HepG2 (cell line): Measurements from ENCODE around the gene SESN1. TPM values are rescaled to one million over a fixed set of nuclear protein-coding genes. Genes with fewer than 3 reads are reported as not detected.

ENCODE experiments used
- ATAC-seq: fragments of 200-7000 bp; cut with Tn5 transposase; 3 replicates; pipeline ENCODE4 v1.9.1; 2020; ENCODE audit warnings: mild to moderate bottlenecking, moderate library complexity
- BruUV-seq: library from RNA; stranded (reverse); fragments of 400-500 nt; replicated peaks from 2 replicates; lab custom pipeline; 2021; lab: Mats Ljungman, UMichigan
- CTCF ChIA-PET: fragments of 300-600 bp; formaldehyde crosslinking; extraction: SDS; loops from one replicate; lab custom pipeline; 2021; ENCODE audit warnings: low total read pairs, inconsistent platforms, low intra/inter-chr PET ratio; lab: Yijun Ruan, JAX
- POLR2A ChIA-PET: fragments of 350-600 bp; sonication (Branson Sonifier 250); formaldehyde crosslinking; loops from one replicate; lab custom pipeline; 2020; ENCODE audit warnings: antibody characterized with exemption, inconsistent platforms; lab: Yijun Ruan, JAX
- DNase-seq: peaks from one replicate; pipeline ENCODE4 v3.0.0-alpha.2; 2015; ENCODE audit warnings: low spot score
- FAIRE-seq: peaks from 3 replicates; lab custom pipeline; 2011; peaks lifted over from hg19 to GRCh38; lab: Jason Lieb, UNC
- H2AFZ ChIP-seq: one replicate; pipeline ENCODE4 v1.6.1; 2011; ENCODE audit warnings: low read length, inconsistent platforms
- H3K27ac ChIP-seq: fragments of 300-600 bp; 3 replicates; pipeline ENCODE4 v1.8.0; 2011; ENCODE audit warnings: mixed run types, mild to moderate bottlenecking, mixed read lengths, low read length, inconsistent platforms; ENCODE audit not compliant: insufficient read depth; ENCODE audit errors: extremely low read length
- H3K27me3 ChIP-seq, 2 experiments: fragments of 200-600 bp in 1 of 2; 2 replicates in 1 of 2; 3 replicates in 1 of 2; pipeline versions ENCODE4 v1.6.0 to v1.8.0; 2011; ENCODE audit warnings: low read length in 2 of 2, mild to moderate bottlenecking in 2 of 2, moderate library complexity in 2 of 2, inconsistent platforms in 1 of 2; ENCODE audit not compliant: insufficient read depth in 2 of 2, control insufficient read depth in 1 of 2
- H3K36me3 ChIP-seq, 2 experiments: fragments of 200-600 bp in 1 of 2; replicated peaks in 1 of 2; 2 replicates in 1 of 2; 3 replicates in 1 of 2; pipeline versions ENCODE4 v1.5.1 to v1.8.0; 2011; ENCODE audit warnings: low read length in 2 of 2, inconsistent platforms in 1 of 2; ENCODE audit not compliant: insufficient read depth in 2 of 2, control insufficient read depth in 1 of 2
- H3K4me1 ChIP-seq: 2 replicates; pipeline ENCODE4 v1.5.1; 2012; ENCODE audit warnings: low read length, inconsistent platforms; ENCODE audit not compliant: insufficient read depth
- H3K4me2 ChIP-seq: 2 replicates; pipeline ENCODE4 v1.6.0; 2011; ENCODE audit warnings: low read depth, low read length, inconsistent platforms
- H3K4me3 ChIP-seq, 3 experiments: fragments of 200-600 bp in 1 of 3; sonication (generic), shearing (Covaris generic) in 1 of 3; replicated peaks in 1 of 3; 2 replicates each; pipeline ENCODE4 v1.5.1; 2011 to 2016; ENCODE audit warnings: low read length in 3 of 3, inconsistent platforms in 2 of 3, low read depth in 2 of 3, mild to moderate bottlenecking in 2 of 3, control low read depth in 1 of 3, mixed read lengths in 1 of 3; ENCODE audit not compliant: insufficient read depth in 1 of 3
- H3K79me2 ChIP-seq: one replicate; pipeline ENCODE4 v1.6.1; 2011; ENCODE audit warnings: low read length, inconsistent platforms; ENCODE audit not compliant: insufficient read depth
- H3K9ac ChIP-seq: 2 replicates; pipeline ENCODE4 v1.6.0; 2011; ENCODE audit warnings: mild to moderate bottlenecking, low read depth, low read length, inconsistent platforms; ENCODE audit not compliant: insufficient read depth
- H3K9me3 ChIP-seq: 2 replicates; pipeline ENCODE4 v1.5.1; 2012; ENCODE audit warnings: mild to moderate bottlenecking, low read length
- H4K20me1 ChIP-seq: 2 replicates; pipeline ENCODE4 v1.6.0; 2011; ENCODE audit warnings: inconsistent platforms, mild to moderate bottlenecking, low read length, moderate library complexity; ENCODE audit not compliant: insufficient read depth
- HDAC6 ChIP-seq: fragments of 200-600 bp; sonication (generic); IDR thresholded peaks from 2 replicates; pipeline ENCODE4 v1.7.0; 2017; ENCODE audit warnings: mild to moderate bottlenecking, antibody characterized with exemption, low read length, low read depth
- MAFF ChIP-seq: IDR thresholded peaks from 2 replicates; pipeline ENCODE4 v1.6.1; 2011; ENCODE audit warnings: low read depth, low read length, improper control_type of control experiment
- PAXIP1 ChIP-seq: sonication (generic); formaldehyde crosslinking; conservative IDR thresholded peaks from 2 replicates; pipeline ENCODE4 v1.4.0; 2020; ENCODE audit warnings: mild to moderate bottlenecking, missing genetic modification reagents, moderate library complexity
- SUZ12 ChIP-seq: fragments of 150-350 bp; IDR thresholded peaks from 2 replicates; pipeline ENCODE4 v1.6.1; 2014; ENCODE audit warnings: low read depth, low read length
- TFDP1 ChIP-seq: IDR thresholded peaks from 2 replicates; pipeline ENCODE4 v1.6.1; 2016; ENCODE audit warnings: missing compliant biosample characterization, missing genetic modification reagents, borderline replicate concordance
- WGBS: methylation state at CpG from one replicate; pipeline ENCODE4 v1.1.6; 2017; ENCODE audit warnings: low lambda C conversion rate; 5-methylcytosine and 5-hydroxymethylcytosine counted together
- in situ Hi-C: cut with HindIII; loops from 2 replicates; pipeline ENCODE4 v1.10.0; 2017; ENCODE audit warnings: low pct_unique_long_range_greater_than_20kb; ENCODE audit not compliant: extremely low pct_ligation_motif_present
- intact Hi-C: fragments of 100-400 bp; cut with micrococcal nuclease; formaldehyde crosslinking; loops from one replicate; pipeline ENCODE4 v1.10.0; 2022; ENCODE audit not compliant: unreplicated experiment
- polyA plus RNA-seq, 8 experiments: library from polyadenylated mRNA; depleted of rRNA in 3 of 8; stranded (reverse) in 7 of 8; unstranded in 1 of 8; fragments of >200 nt; fragmentation: Illumina TruSeq in 4 of 8; extraction: Trizol in 4 of 8; gene quantifications; 2 replicates each; pipeline versions ENCODE4 v1.2.1 to v1.2.3, GENCODE V29; 2011 to 2016; ENCODE audit warnings: low read depth in 4 of 8, missing spikeins in 1 of 8, mixed read lengths in 1 of 8; ENCODE audit not compliant: insufficient read depth in 1 of 8
- total RNA-seq, 5 experiments: library from RNA; depleted of rRNA; stranded (reverse); fragments of >200 nt; fragmentation: Illumina TruSeq; extraction: Trizol; gene quantifications; 2 replicates each; pipeline ENCODE4 v1.2.3, GENCODE V29; 2016; ENCODE audit warnings: low read depth in 1 of 5

SESN1 gene
- total and polyA plus RNA-seq, 2 of the 13 experiments (the other 11 are each of a cell fraction or from before 2014, with no cell fraction given), result 24.9 to 44.7 TPM

GRCh38 chr6:109079981-109080380, 14.7 kb downstream of the SESN1 start (continued):
- TF ChIP-seq PAXIP1 (CRISPR knock-in tag), result no peak
- no peak for TF ChIP-seq HDAC6
- no peak for TF ChIP-seq MAFF
- no peak for TF ChIP-seq TFDP1 (CRISPR knock-in tag)

- FAIRE-seq (no peak), ATAC-seq (no peak), DNase-seq (no peak)
- in situ Hi-C loops, result loop anchor here (10.0 kb wide), 1 partner anchor 162 kb away; no protein-coding TSS in a partner anchor
- intact Hi-C loops, result no loop called here
- Histone ChIP-seq H3K27ac (no peak overlapping the region), H3K4me1 (peaks cover 17% of the 10 kb centered on the region), H4K20me1 (no peaks in the 10 kb centered on the region), H3K27me3 (no peaks in the 10 kb centered on the region), H3K4me3 (no peak overlapping the region), H2AFZ (no peak overlapping the region), H3K36me3 (no peaks in the 10 kb centered on the region), H3K4me2 (no peak overlapping the region), H3K9me3 (no peaks in the 10 kb centered on the region), H3K79me2 (no peaks in the 10 kb centered on the region), H3K9ac (no peak overlapping the region)
- ChIA-PET POLR2A (no interaction called here), CTCF (no interaction called here)
- 84% methylated on average over 3 of the region's 3 CpGs for WGBS
- TF ChIP-seq SUZ12, result no peak
- no TSS peak for BruUV-seq
Observed at GRCh38 chr6:109076377-109076776, 18.3 kb downstream of the SESN1 start.
